ENCODE data around the gene PPAT. TPM values are rescaled to one million over a fixed set of nuclear protein-coding genes. Genes with fewer than 3 reads are reported as not detected.
"Not testable (repeated sequence)": the region's sequence is repeated elsewhere in the genome, so short reads cannot be mapped to it uniquely, and the experiment has no call there.

Gene PPAT
- total RNA-seq, 4 donors from 2014 or later: 0.75 to 12.1 (median 4.5) TPM

DNA sequence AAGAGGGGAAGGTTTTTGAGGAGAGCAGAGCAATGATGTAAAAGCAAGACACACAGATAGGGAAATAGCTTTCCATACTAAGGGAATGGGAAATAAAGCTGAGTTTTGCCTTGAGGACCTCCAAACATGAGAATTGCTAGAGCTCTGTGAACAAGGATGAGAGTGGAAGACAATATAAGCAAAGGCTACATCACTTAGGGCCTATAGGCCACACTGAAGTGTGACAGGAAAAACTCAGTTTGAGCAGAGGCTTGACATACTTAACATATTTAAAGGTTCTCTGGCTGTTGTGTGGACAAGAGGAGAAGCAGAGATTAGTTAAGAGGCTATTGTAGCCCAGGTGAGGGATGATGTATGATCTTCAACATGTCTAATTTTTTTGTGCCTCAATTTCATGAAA lies 26.7 kb upstream of the PPAT start:
- in situ Hi-C loops (cut with MboI; ENCODE audit: low pct_ligation_motif_present in 1 of 4, low pct_unique_long_range_greater_than_20kb in 1 of 4, low sequenced_read_pairs in 3 of 4): no loop called here
- DNase-seq: no peak
- H3K4me1 ChIP-seq: peaks cover 8 to 20% (median 9%) of the 10 kb centered on the region in 4 donors
- H3K9me3 ChIP-seq: no peaks in the 10 kb centered on the region
- no peaks in the 10 kb centered on the region for H3K27me3 ChIP-seq
- no peak overlapping the region for H3K27ac ChIP-seq
- no peak overlapping the region for H3K4me3 ChIP-seq
- H3K36me3 ChIP-seq: peaks cover 0 to 32% (median 7%) of the 10 kb centered on the region in 4 donors
- TF ChIP-seq POLR2AphosphoS5 (IDR thresholded peaks at IDR 0.05): no peak
- TF ChIP-seq EP300 (IDR thresholded peaks at IDR 0.05; ENCODE audit: low read depth): no peak
- TF ChIP-seq, protein P1, sequence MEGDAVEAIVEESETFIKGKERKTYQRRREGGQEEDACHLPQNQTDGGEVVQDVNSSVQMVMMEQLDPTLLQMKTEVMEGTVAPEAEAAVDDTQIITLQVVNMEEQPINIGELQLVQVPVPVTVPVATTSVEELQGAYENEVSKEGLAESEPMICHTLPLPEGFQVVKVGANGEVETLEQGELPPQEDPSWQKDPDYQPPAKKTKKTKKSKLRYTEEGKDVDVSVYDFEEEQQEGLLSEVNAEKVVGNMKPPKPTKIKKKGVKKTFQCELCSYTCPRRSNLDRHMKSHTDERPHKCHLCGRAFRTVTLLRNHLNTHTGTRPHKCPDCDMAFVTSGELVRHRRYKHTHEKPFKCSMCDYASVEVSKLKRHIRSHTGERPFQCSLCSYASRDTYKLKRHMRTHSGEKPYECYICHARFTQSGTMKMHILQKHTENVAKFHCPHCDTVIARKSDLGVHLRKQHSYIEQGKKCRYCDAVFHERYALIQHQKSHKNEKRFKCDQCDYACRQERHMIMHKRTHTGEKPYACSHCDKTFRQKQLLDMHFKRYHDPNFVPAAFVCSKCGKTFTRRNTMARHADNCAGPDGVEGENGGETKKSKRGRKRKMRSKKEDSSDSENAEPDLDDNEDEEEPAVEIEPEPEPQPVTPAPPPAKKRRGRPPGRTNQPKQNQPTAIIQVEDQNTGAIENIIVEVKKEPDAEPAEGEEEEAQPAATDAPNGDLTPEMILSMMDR (IDR thresholded peaks at IDR 0.05): no peak
- no peak for TF ChIP-seq POLR2A (IDR thresholded peaks at IDR 0.05)
- intact Hi-C loops (cut with DNase I; ENCODE audit: low total_unique reads): no loop called here

DNA sequence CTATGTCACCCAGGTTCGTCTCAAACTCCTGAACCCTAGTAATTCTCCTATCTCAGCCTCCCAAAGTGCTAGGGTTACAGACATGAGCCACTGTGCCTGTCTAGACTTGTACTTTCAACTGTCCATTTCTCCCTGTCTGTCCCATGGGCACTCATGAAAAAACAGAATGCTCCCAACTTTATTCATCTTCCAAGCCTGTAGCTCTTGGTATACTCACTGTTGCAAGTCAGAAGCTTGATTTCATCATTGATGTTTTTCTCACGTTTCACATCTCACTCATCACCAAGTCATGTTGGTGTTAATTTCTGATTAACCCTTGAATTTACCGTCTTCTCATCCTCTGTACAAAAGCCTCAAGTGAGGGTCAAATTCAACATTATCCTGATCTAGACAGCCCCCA lies 24.7 kb upstream of the PPAT start:
- no peak for TF ChIP-seq POLR2A (IDR thresholded peaks at IDR 0.05)
- no peak for TF ChIP-seq POLR2AphosphoS5 (IDR thresholded peaks at IDR 0.05)
- TF ChIP-seq EP300 (IDR thresholded peaks at IDR 0.05; ENCODE audit: low read depth): no peak
- TF ChIP-seq, protein P1 (IDR thresholded peaks at IDR 0.05): no peak
- in situ Hi-C loops (cut with MboI; ENCODE audit: low pct_ligation_motif_present in 1 of 4, low pct_unique_long_range_greater_than_20kb in 1 of 4, low sequenced_read_pairs in 3 of 4) (no loop called here), intact Hi-C loops (cut with DNase I; ENCODE audit: low total_unique reads) (no loop called here)
- Histone ChIP-seq H3K27ac (no peak overlapping the region), H3K4me1 (peaks cover 0 to 8% (median 0%) of the 10 kb centered on the region in 4 donors), H3K27me3 (no peaks in the 10 kb centered on the region), H3K9me3 (no peaks in the 10 kb centered on the region), H3K36me3 (peaks cover 0 to 36% (median 8%) of the 10 kb centered on the region in 4 donors), H3K4me3 (no peak overlapping the region)
- WGBS, 2 donors (ENCODE audit: low coverage in 1 of 2): 83 to 100% methylated on average over 1 to 3 of the region's 3 CpGs
- DNase-seq: no peak

DNA sequence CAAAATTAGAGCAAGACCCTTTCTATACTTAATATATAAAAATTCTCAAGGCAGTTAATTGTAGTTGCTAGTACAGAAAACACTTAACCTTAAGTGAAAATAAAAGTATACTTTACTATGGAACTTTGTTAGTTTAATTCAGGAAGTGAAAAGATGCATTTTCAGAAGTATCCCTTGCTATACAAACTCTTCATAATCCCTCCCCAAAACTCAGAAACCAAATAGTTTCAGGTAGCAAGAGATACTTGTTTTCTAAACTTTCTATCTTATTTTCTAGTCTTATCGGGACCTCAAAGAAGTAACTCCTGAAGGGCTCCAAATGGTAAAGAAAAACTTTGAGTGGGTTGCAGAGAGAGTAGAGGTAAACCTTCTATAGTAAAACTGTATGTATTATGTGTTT lies 14.9 kb upstream of the PPAT start:
- TF ChIP-seq POLR2A (IDR thresholded peaks at IDR 0.05) (no peak), EP300 (IDR thresholded peaks at IDR 0.05; ENCODE audit: low read depth) (no peak), POLR2AphosphoS5 (IDR thresholded peaks at IDR 0.05) (no peak)
- TF ChIP-seq, protein P1 (IDR thresholded peaks at IDR 0.05): no peak
- DNase-seq: no peak
- WGBS, 2 donors (ENCODE audit: low coverage in 1 of 2): 88 to 92% methylated on average over 1 of the region's 1 CpG
- in situ Hi-C loops (cut with MboI; ENCODE audit: low pct_ligation_motif_present in 1 of 4, low pct_unique_long_range_greater_than_20kb in 1 of 4, low sequenced_read_pairs in 3 of 4) (no loop called here), intact Hi-C loops (cut with DNase I; ENCODE audit: low total_unique reads) (no loop called here)
- H3K27me3 ChIP-seq: no peaks in the 10 kb centered on the region
- no peak overlapping the region for H3K4me3 ChIP-seq
- no peaks in the 10 kb centered on the region for H3K4me1 ChIP-seq
- peaks cover 0 to 8% (median 4%) of the 10 kb centered on the region in 4 donors for H3K36me3 ChIP-seq
- H3K9me3 ChIP-seq: no peaks in the 10 kb centered on the region
- no peak overlapping the region for H3K27ac ChIP-seq

DNA sequence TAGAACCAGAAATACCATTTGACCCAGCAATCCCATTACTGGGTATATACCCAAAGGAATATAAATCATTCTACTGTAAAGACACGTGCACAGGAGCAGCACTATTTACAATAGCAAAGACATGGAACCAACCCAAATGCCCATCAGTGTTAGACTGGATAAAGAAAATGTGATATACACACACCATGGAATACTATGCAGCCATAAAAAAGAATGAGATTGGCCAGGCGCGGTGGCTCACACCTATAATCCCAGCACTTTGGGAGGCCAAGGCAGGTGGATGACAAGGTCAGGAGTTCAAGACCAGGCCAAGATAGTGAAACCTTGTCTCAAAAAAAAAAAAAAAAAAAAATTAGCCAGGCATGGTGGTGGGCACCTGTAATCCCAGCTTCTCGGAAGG lies 14.1 kb upstream of the PPAT start:
- H3K4me3 ChIP-seq; H3K9me3 ChIP-seq; H3K4me1 ChIP-seq; DNase-seq; H3K27me3 ChIP-seq; H3K27ac ChIP-seq; in situ Hi-C loops (cut with MboI; ENCODE audit: low pct_ligation_motif_present in 1 of 4, low pct_unique_long_range_greater_than_20kb in 1 of 4, low sequenced_read_pairs in 3 of 4); intact Hi-C loops (cut with DNase I; ENCODE audit: low total_unique reads); H3K36me3 ChIP-seq: not testable (repeated sequence)
- WGBS, 2 donors (ENCODE audit: low coverage in 1 of 2): 99 to 100% methylated on average over 4 of the region's 4 CpGs

DNA sequence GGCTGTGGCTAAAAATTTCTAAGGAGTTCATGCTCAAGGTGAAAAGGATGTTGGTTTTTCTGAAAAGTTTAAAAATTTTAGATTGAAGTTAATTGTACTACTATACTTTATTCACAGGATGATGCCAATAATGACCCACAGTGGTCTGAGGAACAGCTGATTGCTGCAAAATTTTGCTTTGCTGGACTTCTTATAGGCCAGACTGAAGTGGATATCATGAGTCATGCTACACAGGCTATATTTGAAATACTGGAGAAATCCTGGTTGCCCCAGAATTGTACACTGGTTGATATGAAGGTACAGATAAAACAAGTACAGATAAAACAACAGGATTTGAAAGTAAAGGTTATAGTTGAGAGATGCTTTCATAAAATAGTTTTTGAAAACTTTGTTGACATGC lies 12.9 kb upstream of the PPAT start:
- TF ChIP-seq EP300 (IDR thresholded peaks at IDR 0.05; ENCODE audit: low read depth) (no peak), POLR2AphosphoS5 (IDR thresholded peaks at IDR 0.05) (no peak)
- TF ChIP-seq, protein P1 (IDR thresholded peaks at IDR 0.05): no peak
- Histone ChIP-seq H3K36me3 (peaks cover 0 to 9% (median 4%) of the 10 kb centered on the region in 4 donors), H3K27ac (no peak overlapping the region), H3K9me3 (no peaks in the 10 kb centered on the region), H3K4me1 (no peaks in the 10 kb centered on the region), H3K27me3 (no peaks in the 10 kb centered on the region), H3K4me3 (no peak overlapping the region)
- DNase-seq: no peak
- intact Hi-C loops (cut with DNase I; ENCODE audit: low total_unique reads): no loop called here
- in situ Hi-C loops (cut with MboI; ENCODE audit: low pct_ligation_motif_present in 1 of 4, low pct_unique_long_range_greater_than_20kb in 1 of 4, low sequenced_read_pairs in 3 of 4): no loop called here
